ENCODE data around the gene SPATA45. TPM values are rescaled to one million over a fixed set of nuclear protein-coding genes. Genes with fewer than 3 reads are reported as not detected.
A peak's percentile ranks its signal among the peaks of the same experiment; 100 is the strongest.
"Not testable (repeated sequence)": the region's sequence is repeated elsewhere in the genome, so short reads cannot be mapped to it uniquely, and the experiment has no call there.

SPATA45 gene
- polyA plus RNA-seq, 4 donors, result 0.36 to 1.6 (median 0.55) TPM; not detected in 1

- DNase-seq (ENCODE audit: low read depth in 4 of 4, low spot score in 3 of 4), result not testable (repeated sequence)
Measured at GRCh38 chr1:212833211-212834207, 13.9 kb downstream of the SPATA45 start.

GRCh38 chr1:212828395-212828794 is 19.1 kb downstream of the SPATA45 start:
- no peak for DNase-seq (ENCODE audit: low read depth in 4 of 4, low spot score in 3 of 4)

GRCh38 chr1:212827831-212828278 is 19.6 kb downstream of the SPATA45 start:
- DNase-seq (ENCODE audit: low read depth in 4 of 4, low spot score in 3 of 4), result no peak

GRCh38 chr1:212827171-212827776 is 20.2 kb downstream of the SPATA45 start:
- DNase-seq (ENCODE audit: low read depth in 4 of 4, low spot score in 3 of 4), result no peak

- no peak for DNase-seq (ENCODE audit: low read depth in 4 of 4, low spot score in 3 of 4)
Measured at GRCh38 chr1:212825798-212826452, 21.5 kb downstream of the SPATA45 start.

GRCh38 chr1:212824201-212824600 is 23.2 kb downstream of the SPATA45 start:
- no peak for DNase-seq (ENCODE audit: low read depth in 4 of 4, low spot score in 3 of 4)

GRCh38 chr1:212822956-212823355 is 24.5 kb downstream of the SPATA45 start:
- DNase-seq (ENCODE audit: low read depth in 4 of 4, low spot score in 3 of 4), result no peak

- no peak for DNase-seq (ENCODE audit: low read depth in 4 of 4, low spot score in 3 of 4)
Measured at GRCh38 chr1:212820969-212821368, 26.5 kb downstream of the SPATA45 start.

GRCh38 chr1:212819726-212820125 is 27.7 kb downstream of the SPATA45 start:
- no peak for DNase-seq (ENCODE audit: low read depth in 4 of 4, low spot score in 3 of 4)

GRCh38 chr1:212816567-212817278 is 30.7 kb downstream of the SPATA45 start:
- DNase-seq (ENCODE audit: low read depth in 4 of 4, low spot score in 3 of 4), result no peak

- no peak for DNase-seq (ENCODE audit: low read depth in 4 of 4, low spot score in 3 of 4)
Measured at GRCh38 chr1:212814537-212815334, 32.7 kb downstream of the SPATA45 start.

- DNase-seq (ENCODE audit: low read depth in 4 of 4, low spot score in 3 of 4), result no peak
Measured at GRCh38 chr1:212805767-212806166, 41.7 kb downstream of the SPATA45 start.

GRCh38 chr1:212797681-212798080 is 49.8 kb downstream of the SPATA45 start:
- no peak for DNase-seq (ENCODE audit: low read depth in 4 of 4, low spot score in 3 of 4)

- no peak for DNase-seq (ENCODE audit: low read depth in 4 of 4, low spot score in 3 of 4)
Measured at GRCh38 chr1:212794561-212795014, 52.9 kb downstream of the SPATA45 start.

- no peak for DNase-seq (ENCODE audit: low read depth in 4 of 4, low spot score in 3 of 4)
Measured at GRCh38 chr1:212792396-212792908, 55.0 kb downstream of the SPATA45 start.

GRCh38 chr1:212791676-212792395 is 55.6 kb downstream of the SPATA45 start, which contains the start of the genes NSL1 and TATDN3:
NSL1 (minus strand) TSS chr1:212791777; CDS start chr1:212791763, 14 bp downstream.
TATDN3 (plus strand) TSS chr1:212791894; CDS start chr1:212791922, 28 bp downstream.
- DNase-seq (ENCODE audit: low read depth in 4 of 4, low spot score in 3 of 4), result peak; percentile 92 to 95 (median 93)

GRCh38 chr1:212791261-212791675 is 56.2 kb downstream of the SPATA45 start:
- peak in 1 of 4 donors; percentile 25 for DNase-seq (ENCODE audit: low read depth in 4 of 4, low spot score in 3 of 4)

GRCh38 chr1:212785871-212786270 is 61.6 kb downstream of the SPATA45 start:
- no peak for DNase-seq (ENCODE audit: low read depth in 4 of 4, low spot score in 3 of 4)

Data from left renal pelvis (tissue), 4 donors.